Gastroesophageal sphincter (tissue), 4 donors: ENCODE data around the gene NME8. TPM values are rescaled to one million over a fixed set of nuclear protein-coding genes. Genes with fewer than 3 reads are reported as not detected.
A peak's percentile ranks its signal among the peaks of the same experiment; 100 is the strongest.

ENCODE experiments used
- ATAC-seq: fragments of 150-250 bp; one replicate; pipeline ENCODE4 v1.9.1; 2016; ENCODE audit warnings: mild to moderate bottlenecking, moderate library complexity
- H3K27ac ChIP-seq, 4 donors: fragments of 200-600 bp; sonication (generic) in 3 of 4; 1 replicate in 3 of 4; 2 replicates in 1 of 4; pipeline ENCODE4 v1.5.1; 2016 to 2019
- H3K27me3 ChIP-seq: fragments of 200-600 bp; sonication (generic); one replicate; pipeline ENCODE4 v1.5.1; 2019
- H3K36me3 ChIP-seq, 2 donors: fragments of 200-600 bp; sonication (generic); one replicate each; pipeline ENCODE4 v1.5.1; 2019; ENCODE audit warnings: control low read depth in 1 of 2
- H3K4me1 ChIP-seq, 3 donors: fragments of 200-600 bp; sonication (generic); 1 replicate in 2 of 3; 2 replicates in 1 of 3; pipeline ENCODE4 v1.5.1; 2016 to 2019; ENCODE audit warnings: control low read depth in 2 of 3
- H3K4me3 ChIP-seq, 2 donors: fragments of 200-600 bp; sonication (generic); one replicate each; pipeline ENCODE4 v1.5.1; 2019; ENCODE audit warnings: mild to moderate bottlenecking in 1 of 2, moderate library complexity in 1 of 2
- H3K9me3 ChIP-seq, 3 donors: fragments of 200-600 bp; sonication (generic); one replicate each; pipeline ENCODE4 v1.5.1; 2017 to 2019; ENCODE audit warnings: control low read depth in 2 of 3
- CTCF ChIP-seq, 4 experiments: fragments of 200-600 bp in 2 of 4; fragments of 450-650 bp in 2 of 4; sonication (generic) in 1 of 4; IDR thresholded peaks; one replicate each; pipeline ENCODE4 v1.5.1; 2017 to 2019; ENCODE audit warnings: antibody characterized with exemption in 4 of 4, mild to moderate bottlenecking in 2 of 4, moderate library complexity in 2 of 4
- EP300 ChIP-seq: sonication (generic); formaldehyde crosslinking; IDR thresholded peaks from one replicate; pipeline ENCODE4 v1.6.1; 2017; ENCODE audit warnings: antibody characterized with exemption, mild to moderate bottlenecking
- POLR2A ChIP-seq, 2 donors: fragments of 450-650 bp; IDR thresholded peaks; one replicate each; pipeline ENCODE4 v1.6.1; 2017; ENCODE audit warnings: antibody characterized with exemption in 2 of 2, mild to moderate bottlenecking in 2 of 2, moderate library complexity in 1 of 2
- POLR2AphosphoS5 ChIP-seq: sonication (generic); formaldehyde crosslinking; IDR thresholded peaks from one replicate; pipeline ENCODE4 v1.6.1; 2017; ENCODE audit warnings: antibody characterized with exemption
- WGBS, 2 donors: methylation state at CpG; one replicate each; pipeline ENCODE4 v1.1.5; 2018; ENCODE audit warnings: low coverage in 1 of 2; 5-methylcytosine and 5-hydroxymethylcytosine counted together
- total RNA-seq, 4 donors: library from RNA; depleted of rRNA; stranded (reverse); fragments of >200 nt; gene quantifications; one replicate each; pipeline ENCODE4 v1.1.0, GENCODE V29; 2016

NME8 gene
- total RNA-seq, 4 donors from 2014 or later = 2.8 TPM; not detected in 3

DNA sequence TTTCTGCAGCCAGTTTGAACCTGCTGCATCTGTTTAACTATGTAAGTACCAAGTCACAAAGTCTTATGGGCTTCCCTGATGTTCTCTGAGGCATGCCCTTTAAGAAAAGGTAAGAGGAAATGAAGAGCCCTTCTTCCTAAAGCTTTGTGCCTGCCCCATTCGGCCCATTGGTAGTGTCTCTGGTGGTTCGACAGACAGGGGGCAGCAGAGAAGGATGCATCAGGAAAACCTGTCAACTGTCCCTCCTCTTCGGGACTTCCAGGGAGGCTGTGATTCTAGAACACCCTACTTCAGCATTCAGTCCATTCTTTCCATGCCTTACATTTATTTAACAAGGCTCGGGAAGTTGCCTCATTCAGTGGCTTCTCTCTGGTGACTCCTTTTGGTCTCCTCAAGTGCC, 70.1 kb downstream of the NME8 start:
- H3K27ac ChIP-seq = no peak overlapping the region
- H3K4me3 ChIP-seq = no peak overlapping the region
- no peaks in the 10 kb centered on the region for H3K36me3 ChIP-seq
- peaks cover 0 to 58% (median 5%) of the 10 kb centered on the region in 3 donors for H3K4me1 ChIP-seq
- H3K9me3 ChIP-seq = no peaks in the 10 kb centered on the region
- ATAC-seq = no peak
- 70 to 85% methylated on average over 3 to 4 of the region's 4 CpGs for WGBS, 2 donors
- TF ChIP-seq POLR2A (IDR thresholded peaks at IDR 0.05) (no peak), EP300 (no peak), POLR2AphosphoS5 (no peak), CTCF (IDR thresholded peaks at IDR 0.05) (no peak)
- H3K27me3 ChIP-seq = peaks cover 33% of the 10 kb centered on the region

DNA sequence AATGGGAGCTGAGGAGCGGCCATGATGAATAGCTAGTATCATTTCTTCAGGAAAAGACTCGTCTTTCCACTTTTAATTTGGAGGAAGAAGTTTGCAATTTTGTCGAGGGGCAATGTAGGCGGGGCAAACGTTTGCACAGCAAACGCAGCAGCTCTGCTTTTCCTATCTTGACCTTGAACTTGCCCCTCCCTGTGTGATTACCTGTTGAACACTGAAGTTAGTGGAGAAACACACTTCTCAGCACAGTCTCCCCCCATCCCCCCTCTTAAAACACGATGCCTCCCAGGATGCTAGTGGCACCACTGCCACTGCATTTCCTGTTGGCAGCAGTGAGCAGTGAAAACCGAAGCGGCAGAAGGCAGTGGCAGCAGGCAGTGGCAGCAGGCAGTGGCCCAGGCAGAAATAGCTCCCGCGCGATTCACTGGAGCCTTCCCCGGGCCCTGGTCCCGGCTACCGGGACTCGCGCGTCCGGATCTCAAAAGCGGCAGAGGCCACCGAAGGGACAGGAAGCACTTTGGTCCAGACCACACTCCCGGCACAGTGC, 72.0 kb downstream of the NME8 start, which contains the start of gene EPDR1:
EPDR1 (plus strand) TSS at position 336 of the 544 bp plus-strand sequence. CDS start 300 bp downstream, outside the sequence.
- H3K36me3 ChIP-seq = no peaks in the 10 kb centered on the region
- peak; percentile 27 for ATAC-seq
- H3K27me3 ChIP-seq = peaks cover 33% of the 10 kb centered on the region
- H3K9me3 ChIP-seq = peaks cover 0 to 3% (median 0%) of the 10 kb centered on the region in 3 donors
- H3K4me3 ChIP-seq = peak within 1 kb of the TSS; percentile 77 to 82
- TF ChIP-seq POLR2AphosphoS5 = no peak
- TF ChIP-seq CTCF (IDR thresholded peaks at IDR 0.05) = peak in 2 of 4 experiments; percentile 14 to 34
- TF ChIP-seq POLR2A (IDR thresholded peaks at IDR 0.05) = peak in 1 of 2 donors; percentile 29
- no peak for TF ChIP-seq EP300
- H3K27ac ChIP-seq = peak within 1 kb of the TSS; percentile 65 to 86 (median 84)
- 59 to 60% methylated on average over 3 to 6 of the region's 22 CpGs for WGBS, 2 donors
- H3K4me1 ChIP-seq = peaks cover 0 to 52% (median 5%) of the 10 kb centered on the region in 3 donors

DNA sequence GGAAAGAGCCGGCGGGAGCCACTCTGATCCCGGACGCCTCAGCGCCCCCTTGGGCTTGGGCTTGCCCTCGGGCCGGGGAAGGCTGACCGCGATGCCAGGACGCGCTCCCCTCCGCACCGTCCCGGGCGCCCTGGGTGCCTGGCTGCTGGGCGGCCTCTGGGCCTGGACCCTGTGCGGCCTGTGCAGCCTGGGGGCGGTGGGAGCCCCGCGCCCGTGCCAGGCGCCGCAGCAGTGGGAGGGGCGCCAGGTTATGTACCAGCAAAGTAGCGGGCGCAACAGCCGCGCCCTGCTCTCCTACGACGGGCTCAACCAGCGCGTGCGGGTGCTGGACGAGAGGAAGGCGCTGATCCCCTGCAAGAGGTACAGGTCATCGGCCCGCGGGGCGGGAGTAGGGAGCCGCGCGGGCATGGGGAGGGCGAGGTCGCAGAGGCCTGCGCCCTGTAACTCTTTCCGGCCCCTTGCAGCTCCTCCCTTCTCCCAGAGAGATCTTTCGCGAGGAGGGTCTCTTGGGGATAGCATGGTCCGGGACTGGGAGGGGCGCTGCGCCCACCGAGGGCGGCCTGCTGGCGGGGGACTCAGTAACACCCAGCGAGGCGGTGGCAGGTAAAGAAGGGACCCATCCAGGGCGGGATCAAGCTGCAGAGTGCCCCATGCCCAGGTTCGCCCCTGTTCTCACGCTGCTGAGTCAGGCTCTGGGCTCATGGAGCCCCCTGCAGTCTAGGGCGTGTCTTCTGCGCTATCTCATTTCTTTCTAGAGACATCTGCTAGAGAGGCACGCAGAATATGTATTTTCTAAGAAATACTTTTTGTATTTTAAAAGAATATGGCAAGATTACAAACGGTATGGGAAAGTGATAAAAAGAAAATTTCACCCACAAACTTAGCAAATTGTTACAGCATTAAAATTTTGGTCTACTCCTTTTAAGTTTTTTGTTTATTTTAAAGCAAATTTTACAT, 72.7 kb downstream of the NME8 start:
- 11 to 27% methylated on average over 4 to 7 of the region's 63 CpGs for WGBS, 2 donors
- TF ChIP-seq POLR2A (IDR thresholded peaks at IDR 0.05) (no peak), CTCF (IDR thresholded peaks at IDR 0.05) (peak in 1 of 4 experiments; percentile 44)
- Histone ChIP-seq H3K4me1 (peaks cover 0 to 46% (median 5%) of the 10 kb centered on the region in 3 donors), H3K4me3 (peak overlapping the region; percentile 77 to 82), H3K27ac (peak overlapping the region; percentile 65 to 86 (median 84)), H3K27me3 (peaks cover 28% of the 10 kb centered on the region), H3K9me3 (peaks cover 0 to 10% (median 0%) of the 10 kb centered on the region in 3 donors), H3K36me3 (no peaks in the 10 kb centered on the region)
- ATAC-seq = peak; percentile 46

DNA sequence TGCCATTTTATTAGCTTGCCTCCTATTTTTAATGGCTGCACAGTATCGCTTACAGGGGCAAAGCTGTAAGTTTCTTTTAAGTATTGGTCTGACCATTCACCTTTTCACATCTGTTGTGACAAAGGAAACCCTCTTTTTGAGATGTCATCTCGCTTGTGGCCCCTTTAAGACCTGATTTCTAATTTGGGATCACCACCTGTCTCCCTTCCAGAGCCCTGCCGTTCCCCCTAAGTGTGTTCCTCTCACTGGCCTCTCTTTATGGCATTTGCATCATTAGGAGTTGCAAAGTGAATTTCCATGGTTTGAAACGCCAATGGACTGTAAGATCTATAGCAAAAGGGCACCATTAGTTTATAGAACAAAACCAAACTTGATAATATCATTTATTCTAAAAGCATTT, 73.5 kb downstream of the NME8 start:
- Histone ChIP-seq H3K27me3 (peaks cover 20% of the 10 kb centered on the region), H3K27ac (peak overlapping the region in 2 of 4 donors; percentile 83 to 86), H3K9me3 (peaks cover 0 to 13% (median 0%) of the 10 kb centered on the region in 3 donors), H3K36me3 (no peaks in the 10 kb centered on the region), H3K4me1 (peaks cover 0 to 38% (median 5%) of the 10 kb centered on the region in 3 donors), H3K4me3 (peak overlapping the region in 1 of 2 donors; percentile 77)
- ATAC-seq = no peak
- WGBS, 2 donors = 57 to 65% methylated on average over 4 of the region's 4 CpGs
- TF ChIP-seq CTCF (IDR thresholded peaks at IDR 0.05) = no peak
